ENCODE measurements around the gene RASEF. TPM values are rescaled to one million over a fixed set of nuclear protein-coding genes. Genes with fewer than 3 reads are reported as not detected.

Gene RASEF
- polyA plus RNA-seq, 1 donor = 0.36 TPM

DNA sequence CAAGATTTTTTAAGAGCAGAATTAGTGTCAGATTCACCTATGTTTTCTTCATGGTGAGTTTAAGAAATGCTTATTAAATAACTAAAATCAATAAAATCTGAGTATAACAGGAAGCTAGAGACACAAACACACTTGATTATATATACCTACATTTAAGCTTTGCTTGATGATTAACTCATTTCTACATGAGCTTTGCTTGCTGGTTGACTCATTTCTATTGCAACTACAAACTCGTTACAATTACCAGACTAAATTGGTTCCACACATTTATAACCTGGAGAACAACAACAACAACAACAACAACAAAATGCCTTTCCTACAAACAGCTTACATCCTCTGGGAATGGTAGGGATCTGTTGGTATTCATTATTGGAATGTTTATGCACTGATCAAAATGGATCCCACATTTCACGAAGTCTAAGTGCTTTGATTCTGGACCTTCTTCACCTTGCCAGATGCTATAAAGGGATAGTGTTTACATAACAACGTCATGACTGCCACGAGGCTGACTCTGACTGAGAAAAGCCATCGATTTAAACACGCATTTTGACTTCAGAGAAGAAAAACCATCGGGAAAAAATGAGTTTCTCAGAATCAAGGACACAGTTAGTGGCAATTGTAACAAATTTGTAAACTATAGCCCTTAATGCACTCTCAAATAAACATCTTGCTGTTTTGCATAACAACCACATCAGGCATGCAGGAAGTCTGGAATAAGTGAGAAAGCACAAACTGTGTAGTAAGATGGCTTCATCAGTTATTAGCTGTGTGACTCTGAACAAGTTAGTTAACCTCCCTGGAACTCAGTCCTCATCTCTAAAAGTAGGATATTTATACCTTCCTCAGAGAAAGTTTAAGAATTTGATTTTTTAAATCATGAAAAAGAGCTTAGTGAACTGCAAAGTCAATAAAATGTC, 49.8 kb downstream of the RASEF start:
- no peak for DNase-seq

DNA sequence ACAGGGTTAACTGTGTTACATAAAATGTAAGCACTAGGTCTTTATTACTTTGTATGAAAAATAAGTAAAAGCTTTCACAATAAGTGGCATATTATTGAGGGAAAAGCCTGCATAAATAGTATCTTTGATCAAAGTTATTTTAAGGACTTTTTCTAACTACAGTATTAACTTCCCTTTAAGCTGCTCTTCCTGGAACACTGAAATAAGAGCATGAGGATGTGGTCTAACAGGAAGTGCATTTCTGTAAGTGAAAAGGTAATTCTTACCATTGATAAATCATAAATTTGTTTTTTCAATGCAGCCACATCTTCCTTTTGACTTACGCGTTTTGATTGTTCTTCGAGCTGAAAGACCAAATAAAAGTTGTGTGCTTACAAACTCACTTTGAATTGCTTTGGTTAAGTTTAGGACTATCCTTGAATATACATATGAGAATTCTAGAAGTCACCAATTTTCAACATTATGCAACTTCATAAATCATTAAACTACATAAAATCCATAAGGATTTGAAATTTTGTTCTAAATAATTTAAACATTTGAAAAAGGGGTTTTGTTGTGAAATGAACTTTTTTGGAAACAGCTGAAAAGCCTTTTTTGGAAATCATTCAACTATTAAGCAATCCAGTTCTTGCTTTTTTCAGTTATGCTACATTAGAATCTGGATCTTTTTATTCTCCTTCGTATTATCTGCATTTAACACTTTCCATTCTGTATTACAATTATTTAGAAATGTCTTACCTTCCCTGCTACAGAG, 50.6 kb downstream of the RASEF start:
- no peak for DNase-seq

GRCh38 chr9:83011611-83012010, 51.3 kb downstream of the RASEF start:
- no peak for DNase-seq

- no peak for DNase-seq
These were observed 55.2 kb downstream of the RASEF start for GRCh38 chr9:83007521-83008300.

DNA sequence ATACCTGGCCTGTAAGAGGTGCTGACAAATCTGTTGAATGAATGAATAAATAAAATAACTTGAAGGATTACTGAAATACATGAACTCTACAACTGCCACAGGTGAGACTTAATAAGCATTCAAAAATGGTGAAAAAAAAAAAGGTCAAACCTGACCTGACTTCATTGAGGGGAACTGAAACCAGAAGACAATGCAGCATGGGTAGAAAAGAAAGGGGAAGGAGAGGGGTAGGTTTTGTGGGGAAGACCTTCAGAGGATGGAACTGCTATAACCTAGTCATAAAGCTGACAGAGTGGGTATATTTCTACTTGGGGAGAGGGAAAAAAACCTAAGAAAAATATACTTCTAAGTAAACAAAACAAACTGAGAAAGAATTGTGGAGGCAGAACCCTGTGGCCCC, 56.6 kb downstream of the RASEF start:
- DNase-seq = no peak

- DNase-seq = no peak
These were observed 57.0 kb downstream of the RASEF start for GRCh38 chr9:83005963-83006362.

- no peak for DNase-seq
These were observed 57.6 kb downstream of the RASEF start for GRCh38 chr9:83005361-83005760.

- no peak for DNase-seq
These were observed 60.6 kb downstream of the RASEF start for GRCh38 chr9:83002329-83002728.

- DNase-seq = no peak
These were observed 62.2 kb downstream of the RASEF start for GRCh38 chr9:83000765-83001164.

- DNase-seq = no peak
These were observed 64.5 kb downstream of the RASEF start for GRCh38 chr9:82998409-82998808.

DNA sequence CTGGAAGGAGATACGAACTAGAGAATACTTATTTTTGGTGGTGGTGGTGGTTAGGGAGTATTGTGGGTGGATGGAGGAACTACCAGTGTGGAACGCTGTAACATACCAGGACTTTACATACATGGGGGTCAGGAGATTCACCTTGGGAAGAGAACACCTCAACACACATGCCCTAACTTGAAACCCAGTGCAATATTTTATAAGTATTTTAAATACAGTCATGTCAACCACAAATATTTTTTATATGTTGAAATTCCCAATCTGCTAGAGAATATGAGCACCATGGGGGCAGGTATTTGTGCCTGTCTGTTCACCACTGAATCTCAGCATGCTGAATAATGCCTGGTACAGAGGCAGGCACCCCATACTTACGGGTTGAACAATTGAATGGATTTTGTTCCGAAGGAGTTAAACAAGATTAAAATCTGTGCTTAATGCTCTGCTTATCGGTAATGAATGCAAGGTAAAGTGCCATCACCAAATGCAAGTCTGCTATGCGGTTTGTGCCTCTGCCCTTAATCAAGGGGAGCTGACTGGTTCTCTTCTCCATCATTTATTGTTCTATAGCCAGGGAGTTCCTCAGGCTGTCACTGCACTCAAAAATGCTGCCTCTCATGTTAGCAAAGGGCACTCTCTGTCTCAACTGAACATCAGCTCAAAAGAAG, 65.3 kb downstream of the RASEF start:
- DNase-seq = no peak

DNA sequence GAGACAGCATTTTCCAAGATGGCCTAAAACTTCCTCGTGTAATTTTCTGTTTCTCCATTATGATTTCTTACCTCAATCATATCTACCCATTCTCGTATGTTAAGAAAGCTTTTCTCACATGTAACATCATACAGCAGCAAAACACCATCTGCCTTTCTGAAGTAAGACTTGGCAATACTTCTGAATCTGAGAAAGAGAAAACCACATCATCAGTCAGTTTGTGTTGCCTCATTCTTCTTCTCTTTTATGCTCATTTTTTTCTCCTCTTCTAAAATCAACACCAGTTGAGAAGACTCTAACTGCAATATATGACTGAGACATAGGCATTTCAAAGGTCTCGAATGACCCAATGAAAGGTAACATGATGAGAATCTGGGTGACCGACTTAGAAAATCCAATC, 66.0 kb downstream of the RASEF start:
- DNase-seq = no peak

DNA sequence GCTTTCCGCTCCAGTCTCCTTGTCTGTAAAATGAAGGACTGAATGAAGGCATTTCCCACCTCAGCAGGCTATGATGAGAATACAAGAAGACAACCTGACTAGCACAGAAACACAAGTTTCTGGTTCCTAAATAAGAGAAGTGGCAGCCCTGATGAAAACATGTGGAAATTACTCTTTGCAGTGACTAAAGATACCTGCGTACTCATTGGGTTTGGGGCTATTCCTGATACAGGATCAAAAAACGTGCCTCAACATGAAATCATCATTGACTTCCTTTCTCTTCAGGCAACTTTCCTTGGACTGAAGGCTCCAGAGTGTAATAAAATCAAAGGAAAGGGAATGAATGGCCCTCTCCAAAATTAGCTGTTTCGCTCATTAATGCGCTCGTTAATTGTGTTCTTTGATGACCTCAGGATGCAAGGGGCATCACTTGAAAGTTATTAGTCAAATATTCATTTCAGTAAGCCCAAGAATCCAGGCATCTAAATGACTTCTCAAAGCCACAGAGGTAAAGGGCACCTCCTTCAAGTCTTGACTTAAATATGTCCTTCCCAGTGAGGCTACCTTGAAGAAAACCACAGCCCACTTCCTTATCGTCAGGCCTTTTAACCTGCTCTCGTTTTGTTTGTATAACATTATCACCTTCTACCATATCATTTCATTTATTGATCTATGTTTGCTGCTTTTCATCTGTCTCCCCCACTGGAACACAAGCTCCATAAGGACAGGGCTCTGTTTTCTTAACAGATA, 68.9 kb downstream of the RASEF start:
- DNase-seq = no peak

DNA sequence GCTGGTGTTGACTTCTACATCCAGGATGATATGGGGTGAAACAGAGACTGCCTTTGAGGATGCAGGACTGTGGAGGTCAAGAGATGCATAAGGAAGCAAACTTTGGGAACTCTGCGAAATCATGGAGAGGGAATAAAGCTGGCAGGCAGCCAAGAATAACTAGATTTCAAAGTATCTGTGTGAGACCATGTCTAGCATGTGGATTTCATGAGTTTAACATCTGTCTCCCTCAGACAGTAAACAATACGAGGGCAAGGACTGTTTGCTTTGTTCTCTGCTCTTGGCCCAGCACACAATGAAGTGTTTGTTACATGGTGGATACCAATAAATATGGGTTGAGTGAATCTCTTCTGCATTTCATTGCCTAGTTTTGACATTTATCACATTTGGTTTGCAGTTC, 71.3 kb downstream of the RASEF start:
- no peak for DNase-seq

GRCh38 chr9:82989929-82990328, 73.0 kb downstream of the RASEF start:
- no peak for DNase-seq

DNA sequence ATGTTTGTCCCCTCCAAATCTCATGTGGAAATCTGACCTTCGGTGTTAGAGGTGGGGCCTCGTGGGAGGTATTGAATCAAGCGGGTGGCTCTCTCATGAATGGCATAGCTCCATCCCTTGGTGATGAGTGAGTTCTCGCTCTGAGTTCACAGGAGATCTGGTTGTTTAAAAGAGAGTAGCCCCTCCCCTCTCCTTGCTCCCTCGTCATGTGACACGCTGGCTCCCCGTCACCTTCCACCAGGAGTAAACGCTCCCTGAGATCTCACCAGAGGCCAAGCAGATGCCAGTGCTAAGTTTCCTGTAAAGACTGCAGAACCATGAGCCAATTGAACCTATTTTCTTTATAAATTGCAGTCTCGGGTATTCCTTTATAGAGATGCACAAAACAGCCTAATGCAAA, 74.5 kb downstream of the RASEF start:
- no peak for DNase-seq

- DNase-seq = no peak
These were observed 75.4 kb downstream of the RASEF start for GRCh38 chr9:82987370-82988189.

DNA sequence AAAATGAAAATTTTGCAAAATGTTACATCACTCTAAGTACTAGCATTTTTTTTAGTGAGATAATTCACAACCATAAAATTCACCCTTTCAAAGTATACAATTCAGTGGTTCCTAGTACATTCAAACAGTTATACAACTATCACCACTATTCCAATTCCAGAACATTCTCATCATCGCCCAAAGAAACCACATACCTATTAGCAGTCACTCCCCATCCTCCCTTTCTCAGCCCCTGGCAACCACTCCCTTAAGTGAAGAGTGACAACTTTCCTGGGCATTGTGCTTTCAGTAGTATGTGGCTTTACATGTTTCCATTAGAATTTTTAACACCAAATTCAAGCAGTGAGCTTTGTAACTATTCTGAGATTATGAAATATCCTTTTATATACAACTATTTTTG, 81.4 kb downstream of the RASEF start:
- DNase-seq = no peak

- no peak for DNase-seq
These were observed 87.8 kb downstream of the RASEF start for GRCh38 chr9:82975176-82975575.

DNA sequence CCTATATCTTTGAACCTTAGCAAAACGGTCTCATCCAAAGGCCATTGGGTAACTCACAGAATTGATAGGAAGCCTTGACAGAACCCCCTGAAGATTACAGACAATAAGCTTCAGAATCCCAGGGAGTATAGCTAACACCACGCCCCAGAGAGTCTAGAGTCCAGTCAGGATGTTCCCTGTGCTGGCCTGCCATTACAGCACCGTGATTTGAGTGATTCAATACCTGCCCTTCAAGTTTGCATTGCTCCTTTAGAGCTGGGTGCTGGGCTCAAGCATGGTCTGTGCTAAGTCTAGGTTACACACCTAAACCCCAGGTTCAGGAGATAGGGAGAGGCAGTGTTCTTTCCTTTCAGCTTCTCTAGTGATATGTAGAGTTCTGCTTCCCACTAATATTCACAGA, 90.5 kb downstream of the RASEF start:
- no peak for DNase-seq

DNA sequence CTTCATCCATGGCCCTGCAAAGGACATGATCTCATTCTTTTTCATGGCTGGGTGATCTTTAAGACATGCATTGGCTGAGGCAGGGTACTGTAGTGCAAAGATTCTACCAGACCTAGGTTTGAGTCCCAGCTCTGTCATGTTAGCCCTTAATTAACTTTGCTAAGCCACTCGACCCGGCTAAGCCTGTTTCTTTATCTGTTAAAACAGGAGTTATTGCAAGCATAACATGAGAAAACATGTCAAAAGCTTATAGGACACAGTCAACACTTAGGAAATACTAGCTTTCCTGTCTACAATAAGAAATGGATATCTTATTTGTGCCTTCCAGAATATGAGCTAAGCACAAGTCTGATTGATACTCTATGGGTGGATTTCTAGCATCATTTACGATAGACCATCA, 92.6 kb downstream of the RASEF start:
- DNase-seq = no peak

All from hindlimb muscle (tissue), 1 donor.